Ovary (tissue), 9 donors: Measurements from ENCODE around the gene CRYZL1. TPM values are rescaled to one million over a fixed set of nuclear protein-coding genes. Genes with fewer than 3 reads are reported as not detected.
A peak's percentile ranks its signal among the peaks of the same experiment; 100 is the strongest.

Experiments
- DNase-seq, 5 donors: peaks; one replicate each; pipeline ENCODE4 v3.0.0-alpha.2; 2019 to 2020
- H3K27ac ChIP-seq, 2 donors: fragments of 200-600 bp; one replicate each; pipeline versions ENCODE4 v1.5.1 to v1.8.0; 2019 to 2022
- H3K27me3 ChIP-seq: fragments of 200-600 bp; one replicate; pipeline ENCODE4 v1.8.0; 2022
- H3K36me3 ChIP-seq: fragments of 200-600 bp; sonication (generic); one replicate; pipeline ENCODE4 v1.5.1; 2019
- H3K4me1 ChIP-seq: one replicate; pipeline ENCODE4 v1.8.1; 2013; ENCODE audit warnings: mild to moderate bottlenecking, moderate library complexity; ENCODE audit not compliant: insufficient read depth
- H3K4me3 ChIP-seq: fragments of 200-600 bp; sonication (generic); one replicate; pipeline ENCODE4 v1.5.1; 2017
- H3K9me3 ChIP-seq, 2 donors: fragments of 200-600 bp in 1 of 2; sonication (generic) in 1 of 2; one replicate each; pipeline versions ENCODE4 v1.5.1 to v1.8.1; 2013 to 2019; ENCODE audit warnings: mild to moderate bottlenecking in 1 of 2, moderate library complexity in 1 of 2
- CTCF ChIP-seq, 3 donors: fragments of 450-650 bp in 2 of 3; fragments of 200-600 bp in 1 of 3; IDR thresholded peaks; one replicate each; pipeline versions ENCODE4 v1.5.1 to v1.8.0; 2016 to 2022; ENCODE audit warnings: antibody characterized with exemption in 3 of 3, mild to moderate bottlenecking in 1 of 3
- EP300 ChIP-seq: sonication (generic); formaldehyde crosslinking; IDR thresholded peaks from one replicate; pipeline ENCODE4 v1.6.1; 2017; ENCODE audit warnings: antibody characterized with exemption
- POLR2A ChIP-seq: fragments of 450-650 bp; IDR thresholded peaks from one replicate; pipeline ENCODE4 v1.6.1; 2017; ENCODE audit warnings: antibody characterized with exemption, mild to moderate bottlenecking, moderate library complexity
- WGBS, 3 donors: extraction: QIAGEN DNeasy Blood & Tissue Kit in 1 of 3; methylation state at CpG; one replicate each; pipeline versions ENCODE4 v1.1.5 to v1.1.7; 2013 to 2017; 5-methylcytosine and 5-hydroxymethylcytosine counted together
- intact Hi-C, 4 donors: fragments of 100-400 bp; cut with DNase I; formaldehyde crosslinking; loops; one replicate each; pipeline versions ENCODE4 v1.11.0 to v1.15.1; 2022 to 2023
- polyA plus RNA-seq, 2 donors: library from polyadenylated mRNA; stranded (reverse); fragments of 200-250 nt in 1 of 2; fragments of 350-450 nt in 1 of 2; fragmentation: Illumina TruSeq in 1 of 2; extraction: RNeasy Lipid Tissue Mini Kit (QIAGEN cat#74804) in 1 of 2; gene quantifications; one replicate each; pipeline ENCODE4 v1.2.3, GENCODE V29; 2013 to 2014
- total RNA-seq, 7 donors: library from RNA; depleted of rRNA in 2 of 7; stranded (reverse); fragments of >200 nt in 2 of 7; fragmentation: NEBNext Ultra II Directional in 3 of 7; extraction: Animal tissue kit (Norgen Biotek cat#: 25700) in 3 of 7; gene quantifications; one replicate each; pipeline versions ENCODE4 v1.1.0 to v1.2.4, GENCODE V29; 2016 to 2023
- donor health status: DM: no; HTN: no; CAD: no; lungs with moderate emphysema.
- donor health status: DM: no; HTN: no; CAD: no.
- donor health status: Bipolar disorder and iron deficiency.
- donor health status: DM: yes; HTN: yes; CAD: no.
- donor health status: DM: no; HTN: no; CAD: no.
- donor health status: DM: yes; HTN: yes; CAD: no.

The CRYZL1 gene
- total and polyA plus RNA-seq, 9 donors, result 27.0 to 59.6 (median 45.9) TPM

DNA sequence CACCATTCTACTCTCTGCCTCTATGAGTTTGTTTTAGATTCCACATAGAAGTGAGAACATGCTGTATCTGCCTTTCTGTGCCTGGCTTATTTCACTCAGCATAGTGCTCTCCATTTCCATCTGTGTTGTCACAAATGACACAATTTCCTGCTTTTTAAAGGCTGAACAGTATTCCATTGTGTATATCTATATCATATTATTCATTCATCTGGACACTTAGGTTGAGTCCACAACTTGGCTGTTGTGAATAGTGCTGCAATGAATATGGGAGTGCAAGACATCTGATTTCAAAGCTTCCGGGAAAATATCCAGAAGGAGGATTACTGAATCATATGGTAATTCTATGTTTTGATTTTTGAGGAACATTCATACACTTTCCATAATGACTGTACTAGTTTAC, 33.0 kb downstream of the CRYZL1 start:
- DNase-seq, result no peak
- Histone ChIP-seq H3K4me1 (no peaks in the 10 kb centered on the region), H3K27ac (no peak overlapping the region), H3K36me3 (no peaks in the 10 kb centered on the region), H3K4me3 (no peak overlapping the region), H3K27me3 (no peaks in the 10 kb centered on the region), H3K9me3 (no peaks in the 10 kb centered on the region)
- 34 to 36% (median 35%) methylated on average over 1 of the region's 1 CpG for WGBS, 3 donors
- intact Hi-C loops, result no loop called here
- TF ChIP-seq EP300, result no peak
- no peak for TF ChIP-seq CTCF (IDR thresholded peaks at IDR 0.05)
- no peak for TF ChIP-seq POLR2A

- Histone ChIP-seq H3K27ac (no peak overlapping the region), H3K27me3 (no peaks in the 10 kb centered on the region), H3K4me3 (no peak overlapping the region), H3K9me3 (no peaks in the 10 kb centered on the region), H3K36me3 (no peaks in the 10 kb centered on the region), H3K4me1 (no peaks in the 10 kb centered on the region)
- no peak for DNase-seq
- intact Hi-C loops, result no loop called here
- WGBS, 3 donors, result 49 to 62% (median 60%) methylated on average over 1 of the region's 1 CpG
- no peak for TF ChIP-seq POLR2A
- TF ChIP-seq EP300, result no peak
- TF ChIP-seq CTCF (IDR thresholded peaks at IDR 0.05), result no peak
Measured at GRCh38 chr21:33598051-33598450, 43.5 kb downstream of the CRYZL1 start.

GRCh38 chr21:33588485-33589335, 52.8 kb downstream of the CRYZL1 start, which contains the start of gene DONSON:
Gene DONSON (minus strand): TSS chr21:33588684. CDS start chr21:33588641, 43 bp downstream.
- WGBS, 3 donors, result 0 to 1% (median 0%) methylated on average over 43 to 78 of the region's 78 CpGs
- H3K4me3 ChIP-seq, result peak within 1 kb of the TSS; percentile 65
- H3K27me3 ChIP-seq, result no peaks in the 10 kb centered on the region
- H3K4me1 ChIP-seq, result no peaks in the 10 kb centered on the region
- H3K27ac ChIP-seq, result peak within 1 kb of the TSS; percentile 66 to 72
- intact Hi-C loops, result no loop called here
- TF ChIP-seq EP300 (no peak), CTCF (IDR thresholded peaks at IDR 0.05) (peak in 1 of 3 donors; percentile 17), POLR2A (peak; percentile 44)
- no peaks in the 10 kb centered on the region for H3K9me3 ChIP-seq
- H3K36me3 ChIP-seq, result no peaks in the 10 kb centered on the region
- DNase-seq, result peak; percentile 82 to 93 (median 89)

GRCh38 chr21:33587792-33588484, 53.6 kb downstream of the CRYZL1 start:
- peak; percentile 32 to 60 (median 54) for DNase-seq
- WGBS, 3 donors, result 1% methylated on average over 55 to 57 of the region's 57 CpGs
- peak overlapping the region; percentile 66 to 72 for H3K27ac ChIP-seq

More at GRCh38 chr21:33587792-33588484, 53.6 kb downstream of the CRYZL1 start:
- intact Hi-C loops, result no loop called here
- no peaks in the 10 kb centered on the region for H3K4me1 ChIP-seq
- TF ChIP-seq CTCF (IDR thresholded peaks at IDR 0.05) (no peak), POLR2A (no peak), EP300 (no peak)
- peak overlapping the region; percentile 65 for H3K4me3 ChIP-seq
- H3K9me3 ChIP-seq, result no peaks in the 10 kb centered on the region
- no peaks in the 10 kb centered on the region for H3K27me3 ChIP-seq
- no peaks in the 10 kb centered on the region for H3K36me3 ChIP-seq
